Nephron (organoid): ENCODE data around the gene CYP11A1.

ENCODE experiments used
- H3K27ac Mint-ChIP-seq, 3 experiments: 2 replicates each; pipeline ENCODE4 v1.8.0; 2020; ENCODE audit warnings: mixed read lengths in 3 of 3, mild to moderate bottlenecking in 2 of 3, moderate library complexity in 1 of 3
- H3K27me3 Mint-ChIP-seq: 2 replicates; pipeline ENCODE4 v1.8.0; 2021; ENCODE audit warnings: low read depth, mild to moderate bottlenecking, moderate library complexity, mixed read lengths
- H3K36me3 Mint-ChIP-seq: 2 replicates; pipeline ENCODE4 v1.8.0; 2020; ENCODE audit warnings: low read depth, mixed read lengths
- H3K4me1 Mint-ChIP-seq: 2 replicates; pipeline ENCODE4 v1.8.0; 2020; ENCODE audit warnings: mixed read lengths
- H3K4me3 Mint-ChIP-seq, 3 experiments: 2 replicates each; pipeline ENCODE4 v1.8.0; 2020; ENCODE audit warnings: mild to moderate bottlenecking in 3 of 3, mixed read lengths in 3 of 3, moderate library complexity in 2 of 3
- H3K9me3 Mint-ChIP-seq: 2 replicates; pipeline ENCODE4 v1.8.0; 2020; ENCODE audit warnings: mixed read lengths
- TF ChIP-seq, protein P1 (sequence below), 3 experiments: fragments of 200-600 bp; sonication (generic); IDR thresholded peaks; one replicate each; pipeline ENCODE4 v1.5.0; 2021; ENCODE audit warnings: antibody characterized with exemption in 3 of 3; ENCODE audit not compliant: unreplicated experiment in 3 of 3

The CYP11A1 gene

DNA sequence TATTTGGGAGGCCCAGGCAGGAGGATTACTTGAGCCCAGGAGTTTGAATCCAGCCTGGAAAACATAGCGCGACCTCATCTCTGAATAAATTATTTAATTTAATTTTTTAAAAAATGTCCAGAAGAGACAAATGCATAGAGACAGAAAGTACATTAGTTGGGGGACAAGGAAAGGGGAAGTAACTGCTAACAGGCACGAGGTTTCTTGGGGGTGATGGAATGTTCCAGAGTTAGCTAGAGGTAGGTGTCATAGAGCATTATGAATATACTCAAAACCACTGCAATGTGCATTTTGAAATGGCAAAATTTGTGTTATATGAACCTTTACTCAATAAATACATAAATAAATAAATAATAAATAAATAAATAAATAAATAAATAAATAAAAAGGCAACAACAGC lies 31.7 kb upstream of the CYP11A1 start:
- H3K27me3 Mint-ChIP-seq: no peaks in the 10 kb centered on the region
- H3K27ac Mint-ChIP-seq: peak overlapping the region in 2 of 3 experiments; percentile 36 to 83
- H3K36me3 Mint-ChIP-seq: no peaks in the 10 kb centered on the region
- H3K9me3 Mint-ChIP-seq: no peaks in the 10 kb centered on the region
- TF ChIP-seq, protein P1, sequence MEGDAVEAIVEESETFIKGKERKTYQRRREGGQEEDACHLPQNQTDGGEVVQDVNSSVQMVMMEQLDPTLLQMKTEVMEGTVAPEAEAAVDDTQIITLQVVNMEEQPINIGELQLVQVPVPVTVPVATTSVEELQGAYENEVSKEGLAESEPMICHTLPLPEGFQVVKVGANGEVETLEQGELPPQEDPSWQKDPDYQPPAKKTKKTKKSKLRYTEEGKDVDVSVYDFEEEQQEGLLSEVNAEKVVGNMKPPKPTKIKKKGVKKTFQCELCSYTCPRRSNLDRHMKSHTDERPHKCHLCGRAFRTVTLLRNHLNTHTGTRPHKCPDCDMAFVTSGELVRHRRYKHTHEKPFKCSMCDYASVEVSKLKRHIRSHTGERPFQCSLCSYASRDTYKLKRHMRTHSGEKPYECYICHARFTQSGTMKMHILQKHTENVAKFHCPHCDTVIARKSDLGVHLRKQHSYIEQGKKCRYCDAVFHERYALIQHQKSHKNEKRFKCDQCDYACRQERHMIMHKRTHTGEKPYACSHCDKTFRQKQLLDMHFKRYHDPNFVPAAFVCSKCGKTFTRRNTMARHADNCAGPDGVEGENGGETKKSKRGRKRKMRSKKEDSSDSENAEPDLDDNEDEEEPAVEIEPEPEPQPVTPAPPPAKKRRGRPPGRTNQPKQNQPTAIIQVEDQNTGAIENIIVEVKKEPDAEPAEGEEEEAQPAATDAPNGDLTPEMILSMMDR (IDR thresholded peaks at IDR 0.05; ENCODE audit: unreplicated experiment in 3 of 3): no peak
- peaks cover 70% of the 10 kb centered on the region for H3K4me1 Mint-ChIP-seq
- H3K4me3 Mint-ChIP-seq: no peak overlapping the region

DNA sequence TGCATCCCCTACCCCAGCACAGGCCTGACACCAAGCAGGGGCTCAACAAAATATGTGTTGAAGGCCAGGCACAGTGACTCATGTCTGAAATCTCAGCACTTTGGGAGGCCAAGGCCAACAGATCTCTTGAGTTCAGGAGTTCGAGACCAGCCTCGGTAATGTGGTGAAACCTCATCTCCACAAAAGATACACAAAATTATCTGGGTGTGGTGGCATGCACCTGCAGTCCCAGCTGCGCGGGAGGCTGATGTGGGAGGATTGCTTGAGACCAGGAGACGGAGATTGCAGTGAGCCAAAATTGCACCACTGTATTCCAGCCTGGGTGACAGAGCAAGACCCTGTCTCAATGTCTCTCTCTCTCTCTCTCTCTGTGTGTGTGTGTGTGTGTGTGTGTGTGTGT lies 30.7 kb upstream of the CYP11A1 start:
- Mint-ChIP-seq H3K4me1 (peaks cover 70% of the 10 kb centered on the region), H3K27ac (peak overlapping the region in 2 of 3 experiments; percentile 36 to 83), H3K27me3 (no peaks in the 10 kb centered on the region)

DNA sequence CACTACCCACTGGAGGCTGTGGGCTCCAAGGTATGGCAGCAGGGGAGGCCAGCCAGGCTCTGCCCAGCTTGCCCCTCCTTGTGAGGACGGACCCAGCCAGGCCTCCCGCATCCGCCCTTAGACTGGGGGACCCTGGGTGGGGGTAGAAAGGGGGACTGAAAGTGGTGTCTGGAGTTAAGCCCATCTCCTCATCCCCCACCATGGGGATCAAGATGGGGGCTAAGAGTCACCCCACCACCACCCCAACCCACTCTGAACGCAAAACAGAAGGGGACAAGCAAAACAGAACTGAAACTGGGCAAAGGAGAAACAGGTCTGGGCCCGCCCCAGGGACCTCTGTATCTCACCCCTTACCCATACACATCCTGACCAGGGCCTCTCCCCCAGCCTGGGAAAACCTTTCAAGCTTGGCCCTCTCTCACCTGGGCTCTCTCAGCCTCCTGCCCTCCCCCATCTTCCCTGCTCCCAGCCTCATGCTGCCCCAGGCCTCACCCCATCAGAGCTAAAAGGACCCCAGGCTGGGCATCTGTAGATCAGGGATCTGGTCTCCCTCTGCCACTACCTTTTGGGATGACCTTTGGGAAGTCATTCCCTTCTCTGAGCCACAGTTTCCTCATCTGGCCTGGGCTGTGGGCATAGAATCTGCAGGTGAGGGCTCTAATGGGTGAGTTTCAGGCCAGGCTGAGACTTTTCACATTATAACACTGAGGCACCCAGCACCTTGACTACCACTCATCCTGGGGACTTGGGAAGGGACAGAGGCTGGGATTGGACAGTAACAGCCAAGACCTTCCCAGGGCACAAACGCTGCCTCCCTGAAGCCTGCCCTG lies 30.0 kb upstream of the CYP11A1 start:
- H3K4me1 Mint-ChIP-seq: peaks cover 73% of the 10 kb centered on the region
- peak overlapping the region in 2 of 3 experiments; percentile 87 to 98 for H3K27ac Mint-ChIP-seq
- TF ChIP-seq, protein P1 (IDR thresholded peaks at IDR 0.05; ENCODE audit: unreplicated experiment in 3 of 3): no peak
- peaks cover 4% of the 10 kb centered on the region for H3K27me3 Mint-ChIP-seq
- H3K4me3 Mint-ChIP-seq: peak overlapping the region in 1 of 3 experiments; percentile 31
- H3K36me3 Mint-ChIP-seq: no peaks in the 10 kb centered on the region
- H3K9me3 Mint-ChIP-seq: no peaks in the 10 kb centered on the region

More for the DNA sequence above, 30.7 kb upstream of the CYP11A1 start:
- H3K36me3 Mint-ChIP-seq: no peaks in the 10 kb centered on the region
- no peak overlapping the region for H3K4me3 Mint-ChIP-seq
- TF ChIP-seq, protein P1 (IDR thresholded peaks at IDR 0.05; ENCODE audit: unreplicated experiment in 3 of 3): no peak
- H3K9me3 Mint-ChIP-seq: no peaks in the 10 kb centered on the region

DNA sequence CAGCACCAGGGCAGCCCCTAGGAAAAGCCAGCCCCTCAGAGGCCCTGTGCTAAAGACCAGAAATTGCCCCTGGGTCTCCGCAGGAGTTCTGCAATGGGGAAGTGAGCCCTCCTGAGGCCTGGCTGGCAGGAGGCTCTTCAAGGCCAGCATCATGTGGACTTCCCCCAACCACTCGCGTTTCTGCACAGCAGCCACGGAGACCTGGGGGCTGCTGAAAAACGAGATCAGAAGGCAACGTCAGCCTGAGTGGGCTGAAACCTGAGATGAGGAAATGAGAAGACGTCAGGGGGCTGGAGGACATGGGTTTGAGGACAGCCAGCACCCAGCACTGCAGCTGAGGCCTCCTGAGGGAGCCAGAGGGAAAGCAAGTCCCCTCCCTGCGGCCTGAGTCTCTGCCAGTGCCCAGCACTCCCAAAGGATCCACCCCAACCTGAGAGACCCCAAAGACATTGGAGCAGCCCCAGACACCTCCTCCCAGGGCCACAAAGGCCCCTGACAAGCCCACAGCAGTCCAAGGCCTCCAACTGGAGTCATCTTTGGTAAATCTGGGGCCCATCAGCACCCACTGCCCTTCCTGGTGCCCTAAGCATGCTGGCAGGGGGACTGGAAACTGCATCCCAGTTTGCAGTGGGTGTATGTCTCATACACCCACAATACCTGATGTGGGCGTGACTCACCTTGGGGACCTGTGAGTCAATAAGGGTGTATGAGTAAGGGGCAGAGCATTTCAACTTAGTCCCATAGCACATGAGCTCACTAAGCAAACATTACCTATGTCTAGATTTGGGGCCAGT lies 29.2 kb upstream of the CYP11A1 start:
- no peaks in the 10 kb centered on the region for H3K9me3 Mint-ChIP-seq
- no peak overlapping the region for H3K4me3 Mint-ChIP-seq
- H3K27ac Mint-ChIP-seq: peak overlapping the region; percentile 2 to 98 (median 87)
- H3K27me3 Mint-ChIP-seq: peaks cover 4% of the 10 kb centered on the region
- TF ChIP-seq, protein P1 (IDR thresholded peaks at IDR 0.05; ENCODE audit: unreplicated experiment in 3 of 3): no peak
- H3K36me3 Mint-ChIP-seq: no peaks in the 10 kb centered on the region
- peaks cover 74% of the 10 kb centered on the region for H3K4me1 Mint-ChIP-seq

DNA sequence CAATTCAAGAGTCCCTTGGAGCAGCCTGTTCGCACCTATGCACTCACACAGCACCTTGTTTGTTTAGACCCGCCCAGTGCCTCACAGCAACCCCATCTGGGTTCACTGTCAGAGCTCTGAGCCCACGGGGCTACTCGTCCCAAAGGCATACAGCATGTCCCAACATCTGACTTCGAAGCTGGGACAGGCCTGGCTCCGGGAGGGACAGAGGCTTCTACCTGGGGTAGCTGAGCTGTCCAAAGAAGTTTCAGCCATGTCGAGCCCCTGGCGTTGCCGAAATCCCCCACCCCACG lies 28.6 kb upstream of the CYP11A1 start:
- Mint-ChIP-seq H3K9me3 (no peaks in the 10 kb centered on the region), H3K4me3 (peak overlapping the region in 1 of 3 experiments; percentile 23), H3K27me3 (peaks cover 4% of the 10 kb centered on the region), H3K36me3 (no peaks in the 10 kb centered on the region), H3K4me1 (peaks cover 74% of the 10 kb centered on the region), H3K27ac (peak overlapping the region; percentile 79 to 98 (median 90))
- TF ChIP-seq, protein P1 (IDR thresholded peaks at IDR 0.05; ENCODE audit: unreplicated experiment in 3 of 3): no peak
